ENCODE data around the gene WDFY4.

- TF ChIP-seq PHF5A (CRISPR knock-in tag; IDR thresholded peaks at IDR 0.05; ENCODE audit: low read depth, unreplicated experiment) (no peak), MYPOP (CRISPR knock-in tag; IDR thresholded peaks at IDR 0.05) (no peak), CTCF (CRISPR knock-in tag; IDR thresholded peaks at IDR 0.05) (no peak), HDAC2 (CRISPR knock-in tag; IDR thresholded peaks at IDR 0.05) (no peak), ZBTB33 (CRISPR knock-in tag; IDR thresholded peaks at IDR 0.05) (no peak), ARHGAP35 (CRISPR knock-in tag; IDR thresholded peaks at IDR 0.05; ENCODE audit: borderline replicate concordance) (no peak), PBX2 (CRISPR knock-in tag; IDR thresholded peaks at IDR 0.05) (no peak), RFX3 (CRISPR knock-in tag; IDR thresholded peaks at IDR 0.05) (no peak)
Observed at GRCh38 chr10:48946332-48946731, 261.7 kb downstream of the WDFY4 start.

Data from HepG2 (cell line).